Neural cell (in vitro differentiated cells): ENCODE data around the gene SYT4.

Source experiments
- EP300 ChIP-seq: fragments of 450-650 bp; conservative IDR thresholded peaks from 2 replicates; pipeline ENCODE4 v1.6.1; 2014; ENCODE audit warnings: antibody characterized with exemption, mild to moderate bottlenecking, moderate library complexity; ENCODE audit not compliant: poor library complexity, severe bottlenecking
- EZH2 ChIP-seq: fragments of 200-600, 300-800 bp; shearing (Covaris generic), sonication (generic); IDR thresholded peaks from 2 replicates; pipeline ENCODE4 v1.6.1; 2014; ENCODE audit warnings: antibody characterized with exemption, low read length, borderline replicate concordance, mild to moderate bottlenecking; ENCODE audit not compliant: insufficient read depth, poor library complexity, severe bottlenecking
- POLR2AphosphoS5 ChIP-seq: IDR thresholded peaks from 2 replicates; pipeline ENCODE4 v1.6.1; 2012
- RAD21 ChIP-seq: fragments of 450-650 bp; conservative IDR thresholded peaks from 2 replicates; pipeline ENCODE4 v1.6.1; 2014; ENCODE audit warnings: antibody characterized with exemption, mild to moderate bottlenecking, moderate library complexity
- TAF1 ChIP-seq: IDR thresholded peaks from 2 replicates; pipeline ENCODE4 v1.6.1; 2012; ENCODE audit warnings: low read depth
- TF ChIP-seq, protein P1 (sequence below): fragments of 450-650 bp; IDR thresholded peaks from 2 replicates; pipeline ENCODE4 v1.5.1; 2014; ENCODE audit warnings: antibody characterized with exemption, mild to moderate bottlenecking, moderate library complexity; ENCODE audit not compliant: poor library complexity, severe bottlenecking

DNA sequence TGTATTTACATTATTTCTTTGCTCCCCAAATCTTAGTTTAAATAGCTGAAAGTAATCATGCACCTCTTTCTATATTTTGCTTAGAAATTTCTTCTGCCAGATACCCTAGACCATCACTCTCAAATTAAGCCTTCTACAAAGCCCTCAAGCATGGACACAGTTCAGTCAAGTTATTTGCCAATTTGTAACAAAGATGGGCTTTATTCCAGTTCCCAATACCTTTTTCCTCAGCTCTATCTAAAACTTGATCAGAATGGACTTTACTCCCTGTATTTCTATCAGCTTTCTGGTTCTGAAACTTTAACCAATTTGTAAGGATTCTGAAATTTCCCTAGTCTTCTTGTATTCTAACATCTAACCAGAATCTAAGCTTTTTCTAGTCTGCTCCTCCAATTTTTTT is 56.6 kb downstream of the SYT4 start:
- TF ChIP-seq TAF1 (no peak), EP300 (no peak), POLR2AphosphoS5 (no peak), EZH2 (no peak), RAD21 (no peak)
- TF ChIP-seq, protein P1, sequence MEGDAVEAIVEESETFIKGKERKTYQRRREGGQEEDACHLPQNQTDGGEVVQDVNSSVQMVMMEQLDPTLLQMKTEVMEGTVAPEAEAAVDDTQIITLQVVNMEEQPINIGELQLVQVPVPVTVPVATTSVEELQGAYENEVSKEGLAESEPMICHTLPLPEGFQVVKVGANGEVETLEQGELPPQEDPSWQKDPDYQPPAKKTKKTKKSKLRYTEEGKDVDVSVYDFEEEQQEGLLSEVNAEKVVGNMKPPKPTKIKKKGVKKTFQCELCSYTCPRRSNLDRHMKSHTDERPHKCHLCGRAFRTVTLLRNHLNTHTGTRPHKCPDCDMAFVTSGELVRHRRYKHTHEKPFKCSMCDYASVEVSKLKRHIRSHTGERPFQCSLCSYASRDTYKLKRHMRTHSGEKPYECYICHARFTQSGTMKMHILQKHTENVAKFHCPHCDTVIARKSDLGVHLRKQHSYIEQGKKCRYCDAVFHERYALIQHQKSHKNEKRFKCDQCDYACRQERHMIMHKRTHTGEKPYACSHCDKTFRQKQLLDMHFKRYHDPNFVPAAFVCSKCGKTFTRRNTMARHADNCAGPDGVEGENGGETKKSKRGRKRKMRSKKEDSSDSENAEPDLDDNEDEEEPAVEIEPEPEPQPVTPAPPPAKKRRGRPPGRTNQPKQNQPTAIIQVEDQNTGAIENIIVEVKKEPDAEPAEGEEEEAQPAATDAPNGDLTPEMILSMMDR, result no peak
